IgD-negative memory B cell (primary cell): Measurements from ENCODE around the gene SCAMP1. TPM values are rescaled to one million over a fixed set of nuclear protein-coding genes. Genes with fewer than 3 reads are reported as not detected.

ENCODE experiments used
- H3K27ac Mint-ChIP-seq, 3 donors: one replicate each; pipeline ENCODE4 v1.8.0; 2020 to 2022; ENCODE audit warnings: mild to moderate bottlenecking in 3 of 3, mixed read lengths in 3 of 3, moderate library complexity in 1 of 3
- H3K27me3 Mint-ChIP-seq: one replicate; pipeline ENCODE4 v1.8.0; 2021; ENCODE audit warnings: mixed read lengths
- H3K36me3 Mint-ChIP-seq: one replicate; pipeline ENCODE4 v1.8.0; 2020; ENCODE audit warnings: mild to moderate bottlenecking, mixed read lengths
- H3K4me1 Mint-ChIP-seq, 3 donors: one replicate each; pipeline ENCODE4 v1.8.0; 2020 to 2022; ENCODE audit warnings: mixed read lengths in 3 of 3, mild to moderate bottlenecking in 1 of 3
- H3K4me3 Mint-ChIP-seq, 4 donors: one replicate each; pipeline ENCODE4 v1.8.0; 2020 to 2022; ENCODE audit warnings: mild to moderate bottlenecking in 4 of 4, mixed read lengths in 4 of 4, moderate library complexity in 3 of 4
- H3K9me3 Mint-ChIP-seq, 3 donors: one replicate each; pipeline ENCODE4 v1.8.0; 2020 to 2021; ENCODE audit warnings: mixed read lengths in 3 of 3, mild to moderate bottlenecking in 1 of 3
- polyA plus RNA-seq: library from polyadenylated mRNA; unstranded; fragments of 300-500 nt; fragmentation: Illumina TruSeq; gene quantifications from one replicate; pipeline ENCODE4 v1.2.3, GENCODE V29; 2021

Gene SCAMP1
- polyA plus RNA-seq, 1 donor from 2014 or later, result 29.2 TPM

DNA sequence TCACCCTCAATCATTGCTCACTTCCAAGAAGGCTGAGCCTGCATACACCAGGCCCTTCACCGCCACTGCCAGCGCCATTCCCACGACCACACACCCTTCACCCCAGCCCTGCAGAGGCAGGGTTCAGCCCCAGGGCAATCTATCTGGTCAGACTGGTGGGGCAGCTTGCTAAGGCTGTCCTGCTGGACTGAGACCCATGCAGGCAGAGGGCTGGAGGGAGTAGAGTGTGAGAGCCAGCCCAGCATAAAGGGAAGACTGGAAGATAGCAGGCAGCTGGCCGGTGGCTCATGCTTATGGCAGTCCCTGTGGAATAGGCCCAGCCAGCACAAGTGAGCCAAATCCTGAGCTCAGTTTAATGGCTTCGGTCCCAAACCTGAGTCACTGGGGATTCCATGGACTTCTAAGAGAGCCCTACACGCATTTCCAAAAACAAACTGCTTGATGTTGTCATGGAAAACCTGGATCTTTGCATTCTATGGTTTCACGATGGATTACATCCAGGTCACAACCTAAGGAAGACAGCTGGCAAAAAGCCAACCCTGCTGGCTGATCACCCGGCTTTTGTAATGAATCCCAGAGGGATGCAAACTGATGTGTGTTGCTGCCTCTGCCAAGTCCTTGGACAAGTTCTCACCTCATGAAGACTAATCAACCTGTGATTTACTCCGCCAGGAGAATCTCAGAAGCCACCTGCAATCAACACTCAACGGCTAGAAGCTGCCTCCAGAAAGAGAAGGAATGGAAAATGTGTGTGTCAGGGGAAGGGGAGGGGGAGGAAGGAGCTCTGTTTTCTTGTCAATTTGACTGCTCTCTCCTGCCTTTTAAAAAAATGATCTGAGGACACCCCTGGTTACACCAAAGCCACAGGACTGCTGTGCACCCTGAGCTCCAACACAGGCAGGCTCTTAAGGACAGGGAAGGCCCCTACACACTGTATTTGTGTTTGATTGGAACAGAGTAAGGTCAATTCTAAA, 144.6 kb downstream of the SCAMP1 start:
- Mint-ChIP-seq H3K27ac (no peak overlapping the region), H3K4me3 (no peak overlapping the region), H3K36me3 (no peaks in the 10 kb centered on the region), H3K9me3 (no peaks in the 10 kb centered on the region), H3K27me3 (peaks cover 7% of the 10 kb centered on the region), H3K4me1 (peaks cover 4 to 19% (median 9%) of the 10 kb centered on the region in 3 donors)

DNA sequence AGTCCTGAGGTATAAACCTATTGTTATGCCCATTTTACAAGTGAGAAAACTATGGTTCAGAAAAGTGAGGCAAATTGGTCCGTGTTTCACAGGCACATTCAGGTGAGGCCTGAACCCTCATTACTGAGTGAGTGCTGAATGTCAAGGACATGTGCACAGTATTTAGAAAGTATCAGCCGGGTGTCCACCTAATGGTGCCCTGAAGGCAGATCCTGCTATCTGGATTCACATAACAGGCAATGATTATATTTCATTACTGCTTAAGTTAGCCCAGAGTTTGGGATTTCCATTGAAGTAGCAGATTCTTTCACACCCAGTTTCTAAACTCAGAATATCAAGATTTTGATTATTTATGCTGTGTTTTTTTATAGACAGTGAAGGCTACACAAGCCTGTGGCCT, 145.4 kb downstream of the SCAMP1 start:
- H3K9me3 Mint-ChIP-seq, result no peaks in the 10 kb centered on the region
- H3K27ac Mint-ChIP-seq, result no peak overlapping the region
- H3K4me3 Mint-ChIP-seq, result no peak overlapping the region
- H3K27me3 Mint-ChIP-seq, result peaks cover 7% of the 10 kb centered on the region
- peaks cover 9 to 22% (median 15%) of the 10 kb centered on the region in 3 donors for H3K4me1 Mint-ChIP-seq
- H3K36me3 Mint-ChIP-seq, result no peaks in the 10 kb centered on the region

DNA sequence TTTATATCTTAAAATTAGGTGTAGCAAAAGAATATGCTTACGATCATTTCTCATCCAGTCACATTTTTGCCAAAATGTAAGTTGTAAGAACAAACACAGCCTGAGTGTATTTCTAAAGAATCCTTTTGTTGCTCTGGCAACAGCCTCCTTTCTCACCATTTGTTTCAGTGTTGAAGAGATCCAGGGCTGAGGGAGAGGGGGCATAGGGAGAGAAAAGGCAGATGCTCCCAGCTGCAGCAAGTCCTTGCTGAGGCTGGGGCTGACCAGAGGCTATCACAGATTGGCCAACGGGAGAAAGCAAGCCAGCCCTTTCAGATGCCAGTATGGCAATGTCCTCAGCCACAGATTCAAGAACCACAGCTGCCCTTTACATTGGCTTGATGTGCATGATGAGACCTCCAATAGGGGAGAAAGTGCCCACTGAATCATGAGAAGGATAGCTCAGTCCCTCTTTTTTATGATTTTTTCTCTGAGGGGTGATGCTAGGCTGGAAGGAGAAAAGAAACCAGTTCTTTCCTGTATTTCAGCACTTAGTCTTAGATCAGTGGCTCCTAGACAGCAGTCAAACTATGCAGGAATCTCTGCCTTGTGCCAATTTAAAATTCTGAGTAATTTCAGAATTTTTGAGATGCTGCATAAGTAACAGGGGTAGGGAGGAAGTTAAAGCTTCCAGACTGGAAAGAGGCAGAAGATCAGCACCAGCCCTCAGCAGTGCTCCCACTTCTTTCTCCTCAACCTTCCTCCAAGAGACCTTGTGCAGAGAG, 146.0 kb downstream of the SCAMP1 start:
- Mint-ChIP-seq H3K4me1 (peaks cover 10 to 23% (median 18%) of the 10 kb centered on the region in 3 donors), H3K27me3 (peaks cover 10% of the 10 kb centered on the region), H3K36me3 (no peaks in the 10 kb centered on the region), H3K4me3 (no peak overlapping the region), H3K27ac (no peak overlapping the region), H3K9me3 (no peaks in the 10 kb centered on the region)

DNA sequence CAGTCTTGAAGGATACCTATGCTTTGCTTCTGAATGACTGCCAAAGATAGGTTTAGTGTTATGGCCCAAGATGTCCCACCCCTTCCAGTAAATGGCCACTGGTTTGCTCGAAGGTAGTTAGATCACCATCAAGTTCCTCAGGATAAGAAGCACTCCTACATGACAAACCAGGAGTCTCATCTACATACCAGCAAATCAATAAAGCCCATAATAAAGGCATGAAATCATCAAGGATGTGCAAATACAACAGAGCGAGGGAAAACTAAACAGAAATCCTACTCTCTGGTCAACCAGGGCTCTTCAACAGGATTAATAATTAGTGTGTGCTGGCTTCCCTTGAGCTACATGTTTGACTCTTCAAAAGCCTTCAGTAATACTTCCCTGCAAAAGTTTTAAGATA, 147.1 kb downstream of the SCAMP1 start:
- no peaks in the 10 kb centered on the region for H3K9me3 Mint-ChIP-seq
- no peak overlapping the region for H3K27ac Mint-ChIP-seq
- H3K36me3 Mint-ChIP-seq, result no peaks in the 10 kb centered on the region
- no peak overlapping the region for H3K4me3 Mint-ChIP-seq
- peaks cover 10% of the 10 kb centered on the region for H3K27me3 Mint-ChIP-seq
- H3K4me1 Mint-ChIP-seq, result peaks cover 10 to 14% (median 14%) of the 10 kb centered on the region in 3 donors

DNA sequence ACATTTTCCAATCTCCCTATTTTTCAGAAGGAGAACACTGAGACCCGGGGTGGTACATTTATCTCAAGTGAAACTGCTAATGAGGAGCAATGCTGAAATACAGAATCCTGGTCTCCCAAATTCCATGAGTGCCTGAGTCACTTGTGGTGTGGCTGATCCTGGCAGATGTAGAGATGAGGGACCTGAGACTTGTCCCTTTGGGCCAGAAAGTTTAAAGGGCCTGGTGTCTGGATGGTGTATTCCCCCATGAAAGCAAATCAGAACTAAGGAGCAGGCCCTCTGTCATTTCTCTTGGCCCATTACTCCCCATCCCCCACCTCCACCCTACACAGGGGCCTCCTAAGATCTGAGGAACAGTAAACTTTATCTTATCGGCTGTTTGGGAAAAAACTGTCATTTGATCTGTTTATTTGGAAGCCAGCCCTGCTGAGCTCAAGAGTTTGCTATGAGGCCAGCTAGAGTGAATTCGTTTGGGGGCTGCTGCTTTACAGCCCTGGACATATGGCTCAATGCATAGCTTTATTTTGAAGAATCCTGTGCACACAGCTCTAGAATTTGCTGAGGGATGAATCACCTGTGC, 147.9 kb downstream of the SCAMP1 start:
- peak overlapping the region in 2 of 4 donors; percentile 15 to 84 for H3K4me3 Mint-ChIP-seq
- H3K36me3 Mint-ChIP-seq, result no peaks in the 10 kb centered on the region
- H3K9me3 Mint-ChIP-seq, result peaks cover 0 to under 1% (median 0%) of the 10 kb centered on the region in 3 donors
- peaks cover 8% of the 10 kb centered on the region for H3K27me3 Mint-ChIP-seq
- H3K27ac Mint-ChIP-seq, result no peak overlapping the region
- H3K4me1 Mint-ChIP-seq, result peaks cover 10 to 14% (median 14%) of the 10 kb centered on the region in 3 donors

DNA sequence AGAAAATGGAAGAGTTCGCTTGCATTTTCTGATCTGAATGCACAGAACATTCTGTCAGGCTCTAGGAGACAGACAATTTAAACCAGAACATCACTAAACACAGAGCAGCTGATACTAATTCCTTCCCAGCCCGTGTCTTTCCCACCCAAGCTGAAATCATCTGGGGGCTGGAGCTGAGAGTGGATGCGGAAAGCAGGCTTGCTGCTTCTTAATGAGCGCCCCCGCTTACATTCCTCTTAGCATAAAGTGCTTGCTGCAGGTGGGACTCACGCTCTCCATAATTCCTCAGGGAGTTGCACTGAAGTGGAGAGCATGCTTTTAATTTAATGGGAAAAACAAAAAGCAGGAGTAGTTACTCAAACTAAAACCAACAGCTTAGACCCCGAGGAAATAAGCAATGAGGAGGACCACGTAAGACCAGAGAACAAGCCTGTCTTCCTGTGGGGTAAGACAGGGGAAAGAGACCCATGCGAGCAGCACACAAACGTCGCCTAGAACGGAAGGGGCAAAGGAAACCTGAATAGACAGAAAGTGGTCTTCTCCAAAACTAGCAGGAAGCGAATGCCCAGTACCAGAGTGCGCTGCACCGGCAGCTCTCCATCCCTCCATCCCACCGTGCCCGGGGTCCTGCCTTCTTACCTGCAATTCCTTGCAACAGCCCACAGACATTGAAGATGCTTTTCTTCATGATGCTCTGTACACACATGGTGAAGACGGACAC, 148.9 kb downstream of the SCAMP1 start:
- Mint-ChIP-seq H3K27ac (peak overlapping the region in 1 of 3 donors; percentile 1), H3K4me3 (peak overlapping the region; percentile 84 to 96 (median 89)), H3K27me3 (peaks cover 8% of the 10 kb centered on the region)

DNA sequence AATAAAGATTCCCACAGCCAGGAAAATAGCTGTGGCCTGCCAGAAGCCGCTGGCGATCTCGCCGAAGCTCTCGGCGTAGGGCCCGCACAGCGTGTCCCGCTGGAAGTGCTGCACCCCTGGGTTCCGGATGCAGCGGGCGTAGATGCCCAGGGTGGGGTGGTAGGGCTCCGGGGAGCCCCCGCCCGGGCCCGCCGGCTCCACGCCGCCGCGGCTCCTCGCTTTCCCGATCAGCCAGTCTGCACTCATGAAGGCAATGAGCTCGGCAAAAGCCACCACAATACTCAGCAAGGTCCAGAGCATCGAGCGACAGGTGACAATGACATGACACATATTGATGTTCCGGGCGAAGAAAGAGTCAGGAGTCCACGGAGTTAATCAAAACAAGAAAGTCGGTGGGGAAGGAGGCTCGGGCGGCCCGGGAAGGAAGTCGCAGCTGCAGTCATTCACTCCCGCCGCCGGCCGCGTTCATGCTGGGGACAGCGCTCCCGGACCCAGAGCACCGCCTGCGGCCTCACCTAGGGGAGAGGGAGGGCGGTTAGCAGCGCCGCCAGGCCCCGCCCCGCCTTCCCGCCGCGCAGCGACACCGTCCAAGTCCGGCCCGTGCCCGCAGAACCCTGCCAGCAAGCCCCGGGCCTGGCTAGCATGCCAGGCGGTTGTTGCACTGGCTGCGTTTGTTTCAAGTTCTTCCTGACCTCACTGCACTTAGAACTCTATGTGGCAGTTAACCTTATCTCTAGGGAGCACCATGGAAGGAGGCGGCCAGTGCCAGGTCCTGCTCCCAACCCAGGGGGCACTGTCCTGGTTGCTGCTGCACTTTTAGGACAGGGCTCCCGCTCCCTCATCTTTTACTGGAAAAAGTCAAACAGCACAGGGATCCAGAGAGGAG, 149.7 kb downstream of the SCAMP1 start:
- H3K4me1 Mint-ChIP-seq, result peaks cover 12 to 14% (median 14%) of the 10 kb centered on the region in 3 donors
- H3K9me3 Mint-ChIP-seq, result peaks cover 0 to 5% (median 0%) of the 10 kb centered on the region in 3 donors
- no peaks in the 10 kb centered on the region for H3K36me3 Mint-ChIP-seq
- H3K4me3 Mint-ChIP-seq, result peak overlapping the region; percentile 84 to 96 (median 89)
- peaks cover 8% of the 10 kb centered on the region for H3K27me3 Mint-ChIP-seq
- peak overlapping the region in 1 of 3 donors; percentile 40 for H3K27ac Mint-ChIP-seq

More for the DNA sequence above, 148.9 kb downstream of the SCAMP1 start:
- peaks cover 0 to 5% (median 0%) of the 10 kb centered on the region in 3 donors for H3K9me3 Mint-ChIP-seq
- H3K36me3 Mint-ChIP-seq, result no peaks in the 10 kb centered on the region
- H3K4me1 Mint-ChIP-seq, result peaks cover 10 to 14% (median 14%) of the 10 kb centered on the region in 3 donors

DNA sequence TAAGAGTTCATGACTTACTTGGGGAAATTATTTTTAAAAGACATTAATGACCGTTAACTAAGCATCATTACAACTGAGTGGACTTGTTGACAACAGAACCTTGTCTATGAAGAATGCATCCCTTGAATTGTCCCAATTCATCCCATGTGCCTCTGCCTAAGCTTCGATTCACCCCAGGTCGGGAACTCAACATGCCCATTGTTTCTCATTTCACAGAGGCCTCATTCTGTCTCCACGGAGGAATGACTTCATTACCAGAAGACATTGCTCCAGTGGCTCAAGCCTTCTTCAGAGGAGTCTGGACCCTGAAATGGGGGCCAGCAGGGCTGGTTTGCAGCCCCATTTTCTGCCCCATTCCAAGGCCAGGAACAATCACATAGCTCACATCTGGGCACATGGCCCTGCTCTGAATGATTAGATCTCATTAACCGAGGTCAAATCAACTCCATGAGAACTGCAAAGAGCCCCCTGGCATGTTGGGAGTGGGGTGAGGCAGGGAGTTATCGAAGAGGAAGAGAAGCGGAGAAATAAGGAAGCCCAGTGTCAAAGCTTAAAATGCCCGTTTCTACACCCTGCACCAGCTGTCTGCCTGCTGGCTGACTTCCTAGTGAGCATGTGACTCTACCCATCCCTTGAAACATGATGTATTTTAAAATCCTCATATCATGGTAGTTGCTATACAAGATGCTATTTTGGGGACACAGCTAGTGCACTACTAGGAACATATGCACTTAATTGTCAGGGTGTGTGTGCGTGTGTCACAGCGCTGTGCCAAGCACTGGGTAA, 150.9 kb downstream of the SCAMP1 start:
- Mint-ChIP-seq H3K27me3 (peaks cover 8% of the 10 kb centered on the region), H3K9me3 (peaks cover 0 to 5% (median 0%) of the 10 kb centered on the region in 3 donors), H3K36me3 (peaks cover 5% of the 10 kb centered on the region), H3K4me1 (peaks cover 12 to 14% (median 14%) of the 10 kb centered on the region in 3 donors), H3K4me3 (peak overlapping the region in 3 of 4 donors; percentile 51 to 84 (median 84)), H3K27ac (peak overlapping the region in 1 of 3 donors; percentile 40)

DNA sequence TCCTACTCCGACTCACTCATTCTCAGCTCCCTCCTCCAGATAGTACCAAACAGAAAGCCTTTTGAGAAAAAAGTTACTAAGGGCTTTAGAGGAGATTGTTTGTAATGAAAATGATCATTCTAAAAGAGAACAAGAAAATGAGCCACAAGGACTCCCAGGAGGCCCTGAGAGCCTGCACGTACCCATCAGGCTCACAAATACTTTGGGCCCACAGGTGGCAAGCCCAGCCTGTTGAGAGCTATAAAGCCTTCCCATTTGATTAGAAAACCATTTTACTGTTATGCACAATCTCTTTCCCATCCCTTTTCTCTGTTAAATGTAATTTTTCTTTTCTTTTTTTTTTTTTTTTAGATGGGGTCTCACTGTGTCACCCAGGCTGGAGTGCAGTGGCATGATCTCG, 152.0 kb downstream of the SCAMP1 start:
- no peak overlapping the region for H3K27ac Mint-ChIP-seq
- no peak overlapping the region for H3K4me3 Mint-ChIP-seq
- peaks cover 0 to 5% (median 0%) of the 10 kb centered on the region in 3 donors for H3K9me3 Mint-ChIP-seq
- peaks cover 8% of the 10 kb centered on the region for H3K27me3 Mint-ChIP-seq
- peaks cover 6% of the 10 kb centered on the region for H3K36me3 Mint-ChIP-seq
- H3K4me1 Mint-ChIP-seq, result peaks cover 12 to 14% (median 14%) of the 10 kb centered on the region in 3 donors

DNA sequence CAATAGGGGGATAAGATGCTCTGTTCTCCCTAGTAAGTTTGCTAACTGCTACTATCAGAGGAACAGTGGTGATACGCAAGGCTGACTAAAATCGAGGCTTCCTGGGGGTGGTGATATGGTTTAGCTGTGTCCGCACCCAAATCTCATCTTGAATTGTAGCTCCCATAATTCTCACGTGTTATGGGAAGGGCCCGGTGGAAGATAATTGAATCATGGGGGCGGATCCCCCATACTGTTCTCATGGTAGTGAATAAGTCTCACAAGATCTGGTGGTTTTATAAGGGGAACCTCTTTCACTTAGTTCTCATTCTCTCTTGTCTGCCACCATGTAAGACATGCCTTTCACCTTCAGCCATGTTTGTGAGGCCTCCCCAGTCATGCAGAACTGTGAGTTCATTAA, 153.0 kb downstream of the SCAMP1 start:
- Mint-ChIP-seq H3K36me3 (peaks cover 6% of the 10 kb centered on the region), H3K9me3 (peaks cover 0 to 5% (median 0%) of the 10 kb centered on the region in 3 donors), H3K4me1 (peaks cover 12 to 14% (median 14%) of the 10 kb centered on the region in 3 donors), H3K27ac (peak overlapping the region in 1 of 3 donors; percentile 13), H3K27me3 (peaks cover 8% of the 10 kb centered on the region), H3K4me3 (no peak overlapping the region)

DNA sequence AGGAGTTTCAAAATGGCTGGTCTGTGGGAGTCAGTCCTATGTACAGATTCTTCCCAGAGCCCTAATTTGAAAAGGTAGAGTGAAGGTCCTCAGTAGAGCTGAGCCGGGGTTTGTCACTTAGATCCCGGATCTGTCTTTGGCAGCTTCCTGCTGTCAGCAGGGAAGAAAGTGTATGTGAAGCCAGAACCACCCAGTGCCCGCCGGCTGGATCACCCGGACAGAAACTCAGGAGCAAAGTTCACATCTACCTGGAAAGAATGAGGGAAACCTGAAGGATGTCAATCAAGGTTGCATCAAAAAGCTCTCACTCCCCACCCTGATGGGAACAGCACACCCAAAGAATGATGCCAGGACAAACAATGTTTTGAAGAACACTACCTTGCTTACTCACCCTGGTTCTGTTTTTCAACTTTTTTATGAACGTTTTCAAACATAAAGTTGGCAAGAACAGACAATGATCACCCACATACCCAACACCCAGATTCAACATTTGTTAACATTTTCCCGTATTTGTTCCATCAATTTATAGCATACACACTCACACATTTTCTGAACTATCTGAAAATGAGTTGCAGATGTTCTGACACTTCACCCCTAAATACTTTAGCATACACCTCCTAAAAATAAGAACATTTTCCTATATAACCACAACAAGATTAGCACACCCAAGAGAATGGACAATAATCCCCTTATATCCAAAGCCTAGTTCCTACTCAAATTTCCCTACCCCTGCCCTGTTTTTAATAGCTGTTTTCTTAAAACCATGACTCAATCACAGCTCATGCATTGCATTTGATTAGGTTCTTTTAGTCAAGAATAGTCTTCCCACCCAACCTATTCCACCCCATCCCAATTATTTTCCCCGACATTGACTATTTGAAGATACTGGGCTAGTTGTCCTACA, 154.3 kb downstream of the SCAMP1 start:
- H3K4me1 Mint-ChIP-seq, result peaks cover 8 to 10% (median 9%) of the 10 kb centered on the region in 3 donors
- H3K27me3 Mint-ChIP-seq, result peaks cover 3% of the 10 kb centered on the region
- peaks cover 6% of the 10 kb centered on the region for H3K36me3 Mint-ChIP-seq
- H3K27ac Mint-ChIP-seq, result peak overlapping the region in 1 of 3 donors; percentile 13
- H3K4me3 Mint-ChIP-seq, result no peak overlapping the region
- peaks cover 0 to 5% (median 0%) of the 10 kb centered on the region in 3 donors for H3K9me3 Mint-ChIP-seq

DNA sequence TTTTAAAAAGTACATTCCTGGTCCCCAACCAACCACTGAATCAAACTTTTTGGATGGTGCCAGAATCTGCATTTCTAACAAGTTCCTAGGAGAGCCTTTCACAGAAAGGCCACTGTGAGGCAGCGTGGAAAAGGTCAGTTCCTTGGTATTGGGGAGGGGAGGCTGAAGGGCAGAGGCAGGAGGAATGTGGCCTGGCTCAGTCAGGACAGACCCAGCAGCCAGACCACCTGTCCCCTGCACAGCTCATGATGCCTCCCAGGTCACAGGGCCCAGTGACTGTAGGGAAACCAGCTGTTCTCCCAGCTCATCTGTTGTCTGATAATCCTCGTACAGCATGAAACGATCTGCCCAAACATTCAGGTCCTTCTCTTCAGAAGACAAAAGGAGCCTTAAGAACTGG, 155.3 kb downstream of the SCAMP1 start:
- Mint-ChIP-seq H3K9me3 (peaks cover 0 to 5% (median 0%) of the 10 kb centered on the region in 3 donors), H3K36me3 (peaks cover 6% of the 10 kb centered on the region), H3K27ac (no peak overlapping the region), H3K4me3 (no peak overlapping the region), H3K27me3 (peaks cover 3% of the 10 kb centered on the region), H3K4me1 (peaks cover 3 to 5% (median 5%) of the 10 kb centered on the region in 3 donors)
